ENCODE results near the gene TSGA10IP. TPM values are rescaled to one million over a fixed set of nuclear protein-coding genes. Genes with fewer than 3 reads are reported as not detected.

The TSGA10IP gene
- total RNA-seq, 1 experiment from 2014 or later, result not detected

DNA sequence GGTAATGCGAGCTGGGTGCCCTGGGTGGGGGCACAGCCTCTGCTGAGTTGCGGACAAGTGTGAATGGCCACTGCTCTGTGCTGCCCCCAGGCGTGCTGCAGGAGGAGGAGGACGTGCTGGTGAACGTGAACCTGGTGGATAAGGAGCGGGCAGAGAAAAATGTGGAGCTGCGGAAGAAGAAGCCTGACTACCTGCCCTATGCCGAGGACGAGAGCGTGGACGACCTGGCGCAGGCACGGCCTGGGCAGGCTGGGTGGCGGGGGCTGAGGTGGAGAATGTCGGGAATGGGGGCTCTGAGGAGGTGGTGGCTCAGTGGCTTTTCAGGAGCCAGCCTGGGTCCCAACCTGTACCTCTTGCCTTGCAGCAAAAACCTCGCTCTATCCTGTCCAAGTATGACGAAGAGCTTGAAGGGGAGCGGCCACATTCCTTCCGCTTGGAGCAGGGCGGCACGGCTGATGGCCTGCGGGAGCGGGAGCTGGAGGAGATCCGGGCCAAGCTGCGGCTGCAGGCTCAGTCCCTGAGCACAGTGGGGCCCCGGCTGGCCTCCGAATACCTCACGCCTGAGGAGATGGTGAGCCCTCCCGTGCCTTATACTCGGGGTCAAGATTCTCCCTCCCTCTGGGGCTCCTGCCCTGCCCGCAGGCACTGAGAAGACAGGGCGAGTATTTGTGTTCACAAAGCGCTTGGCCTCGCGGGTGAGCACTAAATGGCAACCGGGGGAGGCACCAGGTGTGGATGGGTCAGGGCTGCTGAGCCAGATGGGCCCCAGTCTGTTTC, 20.9 kb downstream of the TSGA10IP start:
- Histone ChIP-seq H3K36me3 (ENCODE audit: low read depth) (peaks cover 19% of the 10 kb centered on the region; the same call in 1 of the 2 replicates), H2AFZ (no peak overlapping the region), H4K20me1 (ENCODE audit: insufficient read depth) (peaks cover 17% of the 10 kb centered on the region), H3K9me3 (ENCODE audit: insufficient read depth, low read depth) (no peaks in the 10 kb centered on the region), H3K9me2 (ENCODE audit: insufficient read depth) (no peaks in the 10 kb centered on the region), H3K4me1 (replicated peaks; ENCODE audit: insufficient read depth) (peaks cover 13% of the 10 kb centered on the region), H3K27ac (no peak overlapping the region), H3K4me2 (no peak overlapping the region), H3K79me2 (ENCODE audit: low read depth) (peaks cover 35% of the 10 kb centered on the region), H3F3A (ENCODE audit: insufficient read depth, low read depth) (peaks cover 4% of the 10 kb centered on the region; the same call in 1 of the 2 replicates), H3K4me3 (no peak overlapping the region), H3K27me3 (ENCODE audit: insufficient read depth, low read depth) (no peaks in the 10 kb centered on the region)
- CTCF ChIA-PET, result no interaction called here
- no peak for DNase-seq
- POLR2A ChIA-PET (ENCODE audit: unreplicated experiment), result no interaction called here
- TSS peak; percentile 9 for BruUV-seq (replicated peaks)
- TF ChIP-seq, protein P1, sequence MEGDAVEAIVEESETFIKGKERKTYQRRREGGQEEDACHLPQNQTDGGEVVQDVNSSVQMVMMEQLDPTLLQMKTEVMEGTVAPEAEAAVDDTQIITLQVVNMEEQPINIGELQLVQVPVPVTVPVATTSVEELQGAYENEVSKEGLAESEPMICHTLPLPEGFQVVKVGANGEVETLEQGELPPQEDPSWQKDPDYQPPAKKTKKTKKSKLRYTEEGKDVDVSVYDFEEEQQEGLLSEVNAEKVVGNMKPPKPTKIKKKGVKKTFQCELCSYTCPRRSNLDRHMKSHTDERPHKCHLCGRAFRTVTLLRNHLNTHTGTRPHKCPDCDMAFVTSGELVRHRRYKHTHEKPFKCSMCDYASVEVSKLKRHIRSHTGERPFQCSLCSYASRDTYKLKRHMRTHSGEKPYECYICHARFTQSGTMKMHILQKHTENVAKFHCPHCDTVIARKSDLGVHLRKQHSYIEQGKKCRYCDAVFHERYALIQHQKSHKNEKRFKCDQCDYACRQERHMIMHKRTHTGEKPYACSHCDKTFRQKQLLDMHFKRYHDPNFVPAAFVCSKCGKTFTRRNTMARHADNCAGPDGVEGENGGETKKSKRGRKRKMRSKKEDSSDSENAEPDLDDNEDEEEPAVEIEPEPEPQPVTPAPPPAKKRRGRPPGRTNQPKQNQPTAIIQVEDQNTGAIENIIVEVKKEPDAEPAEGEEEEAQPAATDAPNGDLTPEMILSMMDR (conservative IDR thresholded peaks at IDR 0.05), result no peak
- no peak for TF ChIP-seq EZH2 (IDR thresholded peaks at IDR 0.05; ENCODE audit: low read depth)
- intact Hi-C loops (cut with micrococcal nuclease; ENCODE audit: unreplicated experiment), result no loop called here

DNA sequence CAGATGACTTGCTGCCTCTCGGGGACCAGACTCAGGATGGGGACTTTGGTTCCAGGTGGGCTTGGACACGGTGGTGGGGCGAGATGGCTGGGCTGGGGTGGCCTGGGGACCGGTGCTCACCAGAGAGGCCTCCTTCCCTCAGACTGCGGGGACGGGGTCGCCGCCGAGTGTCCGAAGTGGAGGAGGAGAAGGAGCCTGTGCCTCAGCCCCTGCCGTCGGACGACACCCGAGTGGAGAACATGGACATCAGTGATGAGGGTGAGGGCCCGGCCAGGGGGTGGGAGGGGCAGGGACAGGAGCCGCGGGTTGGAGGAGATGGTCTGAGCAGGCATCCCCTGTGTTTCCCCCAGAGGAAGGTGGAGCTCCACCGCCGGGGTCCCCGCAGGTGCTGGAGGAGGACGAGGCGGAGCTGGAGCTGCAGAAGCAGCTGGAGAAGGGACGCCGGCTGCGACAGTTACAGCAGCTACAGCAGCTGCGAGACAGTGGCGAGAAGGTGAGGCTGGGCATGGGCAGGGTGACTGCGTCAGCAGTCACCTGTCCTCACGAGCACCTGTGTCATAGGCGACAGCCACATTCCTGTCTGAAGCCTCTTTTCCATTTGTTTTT, 22.2 kb downstream of the TSGA10IP start:
- TF ChIP-seq, protein P1 (conservative IDR thresholded peaks at IDR 0.05), result no peak
- TF ChIP-seq EZH2 (IDR thresholded peaks at IDR 0.05; ENCODE audit: low read depth), result no peak
- Histone ChIP-seq H4K20me1 (ENCODE audit: insufficient read depth) (peaks cover 17% of the 10 kb centered on the region), H3F3A (ENCODE audit: insufficient read depth, low read depth) (peaks cover 13% of the 10 kb centered on the region), H3K27me3 (ENCODE audit: insufficient read depth, low read depth) (no peaks in the 10 kb centered on the region), H3K79me2 (ENCODE audit: low read depth) (peaks cover 25% of the 10 kb centered on the region), H3K4me1 (replicated peaks; ENCODE audit: insufficient read depth) (peaks cover 11% of the 10 kb centered on the region), H3K36me3 (ENCODE audit: low read depth) (peaks cover 19% of the 10 kb centered on the region; the same call in 1 of the 2 replicates), H2AFZ (no peak overlapping the region), H3K4me2 (no peak overlapping the region), H3K27ac (no peak overlapping the region), H3K4me3 (no peak overlapping the region), H3K9me2 (ENCODE audit: insufficient read depth) (no peaks in the 10 kb centered on the region), H3K9me3 (ENCODE audit: insufficient read depth, low read depth) (no peaks in the 10 kb centered on the region)
- no TSS peak for BruUV-seq (replicated peaks)
- CTCF ChIA-PET, result interaction anchor here (0.6 kb wide), 1 partner anchor 241 kb away, joined by 8 read pairs; no protein-coding TSS in a partner anchor
- intact Hi-C loops (cut with micrococcal nuclease; ENCODE audit: unreplicated experiment), result no loop called here
- POLR2A ChIA-PET (ENCODE audit: unreplicated experiment), result interaction anchor here (0.6 kb wide), 1 partner anchor 267 kb away, joined by 18 read pairs; no protein-coding TSS in a partner anchor
- no peak for DNase-seq

DNA sequence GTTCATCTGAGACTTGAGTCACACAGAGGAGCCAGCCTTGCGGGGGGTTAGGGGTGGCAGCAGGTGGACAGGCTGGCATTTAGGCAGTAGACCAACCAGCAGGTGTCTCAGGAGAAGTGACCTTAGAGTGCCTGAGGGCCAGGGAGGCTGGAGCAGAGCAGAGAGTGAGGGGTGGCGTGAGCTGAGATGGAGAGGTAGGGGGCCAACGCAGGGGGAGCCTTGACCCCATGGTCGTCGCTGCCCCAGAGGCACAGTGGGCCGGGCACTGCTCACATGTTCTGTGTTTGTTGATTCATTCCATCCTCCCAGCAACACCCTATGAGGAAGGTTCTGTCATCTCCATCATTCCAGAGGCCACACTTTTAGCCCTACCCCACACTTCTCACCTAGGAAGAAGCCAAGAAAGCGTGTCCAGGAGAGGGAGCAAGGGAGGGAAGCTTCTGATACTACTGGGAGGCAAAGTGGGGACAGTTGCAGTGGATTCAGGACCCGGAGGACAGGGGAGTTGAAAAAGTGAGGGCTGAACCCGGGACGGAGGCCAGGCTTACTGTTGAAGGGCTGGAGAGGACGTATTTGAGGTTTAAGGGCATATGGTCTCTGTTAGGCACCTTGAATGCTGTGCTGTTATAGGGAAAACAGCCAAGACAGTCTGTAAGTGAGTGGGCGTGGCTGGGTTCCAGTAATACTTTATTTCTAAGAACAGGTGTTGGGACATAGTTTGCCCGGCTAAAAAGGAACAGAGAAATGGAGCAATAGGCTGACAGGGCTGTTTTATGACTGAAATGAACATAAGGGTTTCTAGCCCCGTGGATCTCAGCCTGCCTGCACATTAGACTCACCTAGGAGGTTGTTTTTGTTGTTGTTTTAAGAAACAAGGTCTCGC, 23.6 kb downstream of the TSGA10IP start:
- H3K27me3 ChIP-seq (ENCODE audit: insufficient read depth, low read depth), result no peaks in the 10 kb centered on the region
- no peaks in the 10 kb centered on the region for H3K9me2 ChIP-seq (ENCODE audit: insufficient read depth)
- H3K36me3 ChIP-seq (ENCODE audit: low read depth), result peaks cover 28% of the 10 kb centered on the region; the same call in 1 of the 2 replicates
- TF ChIP-seq EZH2 (IDR thresholded peaks at IDR 0.05; ENCODE audit: low read depth), result no peak
- TF ChIP-seq, protein P1 (conservative IDR thresholded peaks at IDR 0.05), result no peak
- CTCF ChIA-PET, result no interaction called here
- no peaks in the 10 kb centered on the region for H3K9me3 ChIP-seq (ENCODE audit: insufficient read depth, low read depth)
- no peak overlapping the region for H3K4me2 ChIP-seq
- H2AFZ ChIP-seq, result no peak overlapping the region
- no TSS peak for BruUV-seq (replicated peaks)
- POLR2A ChIA-PET (ENCODE audit: unreplicated experiment), result no interaction called here
- H3K4me3 ChIP-seq, result no peak overlapping the region
- intact Hi-C loops (cut with micrococcal nuclease; ENCODE audit: unreplicated experiment), result no loop called here
- H3K4me1 ChIP-seq (replicated peaks; ENCODE audit: insufficient read depth), result no peaks in the 10 kb centered on the region
- no peak for DNase-seq
- H3F3A ChIP-seq (ENCODE audit: insufficient read depth, low read depth), result peaks cover 18% of the 10 kb centered on the region
- H3K27ac ChIP-seq, result no peak overlapping the region
- H4K20me1 ChIP-seq (ENCODE audit: insufficient read depth), result peaks cover 11% of the 10 kb centered on the region
- peaks cover 11% of the 10 kb centered on the region for H3K79me2 ChIP-seq (ENCODE audit: low read depth)

All from PC-9 (cell line).